GM18499 (cell line): ENCODE results near the gene SRP9.
A peak's percentile ranks its signal among the peaks of the same experiment; 100 is the strongest.
"Not testable (repeated sequence)": the region's sequence is repeated elsewhere in the genome, so short reads cannot be mapped to it uniquely, and the experiment has no call there.

Experiments
- ATAC-seq: cut with Tn5 transposase; IDR thresholded peaks from one replicate; pipeline ENCODE4 v1.9.1; 2021; ENCODE audit warnings: moderate number of reproducible peaks; ENCODE audit not compliant: insufficient read depth, unreplicated experiment

The SRP9 gene

GRCh38 chr1:225772848-225773247 is 4.8 kb upstream of the SRP9 start:
- no peak for ATAC-seq

- ATAC-seq: no peak
Measured at GRCh38 chr1:225774281-225775147, 3.1 kb upstream of the SRP9 start.

GRCh38 chr1:225776294-225776693 is 1.3 kb upstream of the SRP9 start:
- ATAC-seq: no peak

- ATAC-seq: no peak
Measured at GRCh38 chr1:225777058-225777582, 506 bp upstream of the SRP9 start.

- no peak for ATAC-seq
Measured at GRCh38 chr1:225778337-225778669, 677 bp downstream of the SRP9 start.

GRCh38 chr1:225779165-225779564 is 1.5 kb downstream of the SRP9 start:
- ATAC-seq: not testable (repeated sequence)

GRCh38 chr1:225780134-225780533 is 2.5 kb downstream of the SRP9 start:
- no peak for ATAC-seq

- ATAC-seq: no peak
Measured at GRCh38 chr1:225780630-225781029, 3.0 kb downstream of the SRP9 start.

GRCh38 chr1:225789142-225789541 is 11.5 kb downstream of the SRP9 start:
- not testable (repeated sequence) for ATAC-seq

GRCh38 chr1:225794954-225795353 is 17.3 kb downstream of the SRP9 start:
- ATAC-seq: no peak

GRCh38 chr1:225796097-225796496 is 18.5 kb downstream of the SRP9 start:
- ATAC-seq: not testable (repeated sequence)

GRCh38 chr1:225801146-225801545 is 23.5 kb downstream of the SRP9 start:
- not testable (repeated sequence) for ATAC-seq

GRCh38 chr1:225806249-225806648 is 28.6 kb downstream of the SRP9 start:
- ATAC-seq: no peak

- not testable (repeated sequence) for ATAC-seq
Measured at GRCh38 chr1:225806736-225807135, 29.1 kb downstream of the SRP9 start.

- no peak for ATAC-seq
Measured at GRCh38 chr1:225808136-225808535, 30.5 kb downstream of the SRP9 start.

GRCh38 chr1:225809842-225810578 is 32.4 kb downstream of the SRP9 start, which contains the start of gene EPHX1:
Gene EPHX1 (plus strand): TSS chr1:225810124. CDS start chr1:225828730, 18,606 bp downstream.
- ATAC-seq: peak; percentile 82

GRCh38 chr1:225810579-225811538 is 33.2 kb downstream of the SRP9 start:
- ATAC-seq: not testable (repeated sequence)

GRCh38 chr1:225811622-225812487 is 34.2 kb downstream of the SRP9 start:
- ATAC-seq: no peak
